Chondrocyte (in vitro differentiated cells): ENCODE data around the gene EXOSC1. TPM values are rescaled to one million over a fixed set of nuclear protein-coding genes. Genes with fewer than 3 reads are reported as not detected.

ENCODE experiments used
- DNase-seq: peaks from one replicate; pipeline ENCODE4 v3.0.0; 2021; ENCODE audit warnings: mixed read lengths, low spot score
- H3K27ac Mint-ChIP-seq: one replicate; pipeline ENCODE4 v1.8.0; 2021; ENCODE audit warnings: mild to moderate bottlenecking, moderate library complexity, mixed read lengths; ENCODE audit not compliant: unreplicated experiment
- H3K27me3 Mint-ChIP-seq: 2 replicates; pipeline ENCODE4 v1.8.0; 2021; ENCODE audit warnings: low read depth, mixed read lengths
- H3K36me3 Mint-ChIP-seq: 2 replicates; pipeline ENCODE4 v1.8.0; 2021; ENCODE audit warnings: low read depth, mixed read lengths
- H3K4me1 Mint-ChIP-seq: 2 replicates; pipeline ENCODE4 v1.8.0; 2021; ENCODE audit warnings: low read depth, mild to moderate bottlenecking, mixed read lengths
- H3K4me3 Mint-ChIP-seq: one replicate; pipeline ENCODE4 v1.8.0; 2021; ENCODE audit warnings: mild to moderate bottlenecking, moderate library complexity, mixed read lengths; ENCODE audit not compliant: unreplicated experiment
- H3K9me3 Mint-ChIP-seq: 2 replicates; pipeline ENCODE4 v1.8.0; 2021; ENCODE audit warnings: low read depth, mixed read lengths
- total RNA-seq: library from RNA; stranded (reverse); gene quantifications from 3 replicates; pipeline ENCODE4 v1.2.1, GENCODE V29; 2021
- TF ChIP-seq, protein P1 (sequence below): fragments of 200-600 bp; sonication (generic); IDR thresholded peaks from 2 replicates; pipeline ENCODE4 v1.5.0; 2021; ENCODE audit warnings: antibody characterized with exemption, mild to moderate bottlenecking, moderate library complexity

The EXOSC1 gene
- total RNA-seq, 1 donor from 2014 or later: 28.7 TPM

DNA sequence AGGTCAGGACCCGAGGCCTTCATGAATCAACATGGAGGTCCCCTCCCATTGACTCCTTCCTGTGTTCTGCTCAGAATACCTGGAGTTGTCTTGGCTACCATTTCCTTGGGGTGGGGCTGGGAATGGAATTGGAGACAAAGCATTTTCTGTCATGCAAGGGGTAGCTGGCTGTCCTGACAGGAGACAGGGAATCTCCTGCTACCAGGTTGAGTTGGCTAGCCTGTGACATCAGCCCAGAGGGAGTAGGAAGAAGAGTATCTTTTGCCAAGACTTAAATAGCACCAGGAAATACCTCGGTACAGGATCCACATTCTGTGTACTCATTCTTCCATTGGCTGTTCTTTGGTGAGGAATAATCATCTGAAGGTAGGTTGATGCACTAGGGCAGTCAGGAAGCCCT, 5.0 kb upstream of the EXOSC1 start:
- DNase-seq: no peak
- no peaks in the 10 kb centered on the region for H3K9me3 Mint-ChIP-seq
- peak overlapping the region; percentile 49 for H3K27ac Mint-ChIP-seq
- H3K36me3 Mint-ChIP-seq: peaks cover 23% of the 10 kb centered on the region
- peaks cover 69% of the 10 kb centered on the region for H3K4me1 Mint-ChIP-seq
- H3K4me3 Mint-ChIP-seq: no peak overlapping the region
- H3K27me3 Mint-ChIP-seq: no peaks in the 10 kb centered on the region
- TF ChIP-seq, protein P1, sequence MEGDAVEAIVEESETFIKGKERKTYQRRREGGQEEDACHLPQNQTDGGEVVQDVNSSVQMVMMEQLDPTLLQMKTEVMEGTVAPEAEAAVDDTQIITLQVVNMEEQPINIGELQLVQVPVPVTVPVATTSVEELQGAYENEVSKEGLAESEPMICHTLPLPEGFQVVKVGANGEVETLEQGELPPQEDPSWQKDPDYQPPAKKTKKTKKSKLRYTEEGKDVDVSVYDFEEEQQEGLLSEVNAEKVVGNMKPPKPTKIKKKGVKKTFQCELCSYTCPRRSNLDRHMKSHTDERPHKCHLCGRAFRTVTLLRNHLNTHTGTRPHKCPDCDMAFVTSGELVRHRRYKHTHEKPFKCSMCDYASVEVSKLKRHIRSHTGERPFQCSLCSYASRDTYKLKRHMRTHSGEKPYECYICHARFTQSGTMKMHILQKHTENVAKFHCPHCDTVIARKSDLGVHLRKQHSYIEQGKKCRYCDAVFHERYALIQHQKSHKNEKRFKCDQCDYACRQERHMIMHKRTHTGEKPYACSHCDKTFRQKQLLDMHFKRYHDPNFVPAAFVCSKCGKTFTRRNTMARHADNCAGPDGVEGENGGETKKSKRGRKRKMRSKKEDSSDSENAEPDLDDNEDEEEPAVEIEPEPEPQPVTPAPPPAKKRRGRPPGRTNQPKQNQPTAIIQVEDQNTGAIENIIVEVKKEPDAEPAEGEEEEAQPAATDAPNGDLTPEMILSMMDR: no peak

DNA sequence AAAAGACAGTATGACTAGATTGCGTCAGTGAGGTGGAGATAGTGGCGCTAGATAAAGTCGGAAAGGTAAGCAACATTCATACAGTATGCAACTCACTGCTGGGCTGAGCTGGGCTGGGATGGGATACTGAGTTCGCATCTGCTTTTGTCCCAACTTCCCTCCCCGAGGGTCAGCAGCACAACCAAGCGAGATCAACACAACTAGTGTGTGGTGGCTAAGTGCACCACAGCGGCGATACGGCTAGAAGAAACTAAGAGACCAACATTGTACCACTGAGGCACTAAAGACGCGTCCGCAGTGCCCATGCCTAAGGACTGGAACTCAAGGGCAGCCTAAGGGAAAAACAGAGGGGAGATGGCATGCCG, 467 bp downstream of the EXOSC1 start:
- Mint-ChIP-seq H3K27ac (peak overlapping the region; percentile 91), H3K4me3 (peak overlapping the region; percentile 98), H3K27me3 (no peaks in the 10 kb centered on the region), H3K36me3 (peaks cover 5% of the 10 kb centered on the region), H3K4me1 (peaks cover 46% of the 10 kb centered on the region), H3K9me3 (no peaks in the 10 kb centered on the region)
- DNase-seq: no peak
- TF ChIP-seq, protein P1: no peak

DNA sequence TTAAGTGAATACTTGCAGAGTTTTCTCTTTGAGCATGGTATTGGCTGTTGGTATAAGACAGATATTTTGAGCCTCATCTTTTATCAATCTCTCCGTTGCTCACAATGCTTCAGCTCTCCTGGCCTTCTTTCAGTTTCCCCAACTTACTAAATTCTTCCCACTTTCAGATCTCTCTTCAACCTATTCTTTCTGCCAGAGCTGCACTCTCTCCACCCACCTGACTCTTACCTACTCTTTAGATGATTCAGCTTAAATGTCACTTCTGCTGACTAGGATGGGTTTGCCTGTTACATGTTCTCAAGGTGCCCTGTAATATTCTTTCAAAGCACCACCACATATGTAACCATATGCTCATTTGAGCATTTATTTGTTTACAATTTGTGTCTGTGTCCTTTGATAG, 1.6 kb downstream of the EXOSC1 start:
- no peaks in the 10 kb centered on the region for H3K9me3 Mint-ChIP-seq
- no peak overlapping the region for H3K27ac Mint-ChIP-seq
- H3K4me3 Mint-ChIP-seq: no peak overlapping the region
- TF ChIP-seq, protein P1: no peak
- no peaks in the 10 kb centered on the region for H3K27me3 Mint-ChIP-seq
- peaks cover 43% of the 10 kb centered on the region for H3K4me1 Mint-ChIP-seq
- DNase-seq: no peak
- H3K36me3 Mint-ChIP-seq: peaks cover 8% of the 10 kb centered on the region

DNA sequence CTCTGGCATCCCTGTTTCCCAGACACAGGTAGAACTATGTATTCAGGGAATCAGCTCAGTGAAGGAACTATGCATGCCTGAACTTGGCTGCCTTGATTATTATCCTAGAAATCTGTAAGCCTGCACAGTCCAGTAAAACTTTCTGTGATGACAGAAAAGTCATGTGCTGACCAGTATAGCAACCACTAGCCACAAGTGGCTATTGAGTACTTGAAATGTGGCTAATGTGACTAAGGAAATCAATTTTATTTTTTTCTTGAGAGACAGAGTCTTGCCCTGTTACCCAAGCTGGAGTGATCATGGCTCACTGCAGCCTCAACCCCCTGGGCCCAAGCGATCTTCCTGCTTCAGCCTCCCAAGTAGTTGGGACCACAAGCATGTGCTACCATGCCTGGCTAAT, 3.5 kb downstream of the EXOSC1 start:
- H3K36me3 Mint-ChIP-seq: peaks cover 8% of the 10 kb centered on the region
- TF ChIP-seq, protein P1: no peak
- no peak for DNase-seq
- H3K9me3 Mint-ChIP-seq: no peaks in the 10 kb centered on the region
- no peak overlapping the region for H3K27ac Mint-ChIP-seq
- H3K4me1 Mint-ChIP-seq: peaks cover 25% of the 10 kb centered on the region
- H3K27me3 Mint-ChIP-seq: no peaks in the 10 kb centered on the region
- no peak overlapping the region for H3K4me3 Mint-ChIP-seq

DNA sequence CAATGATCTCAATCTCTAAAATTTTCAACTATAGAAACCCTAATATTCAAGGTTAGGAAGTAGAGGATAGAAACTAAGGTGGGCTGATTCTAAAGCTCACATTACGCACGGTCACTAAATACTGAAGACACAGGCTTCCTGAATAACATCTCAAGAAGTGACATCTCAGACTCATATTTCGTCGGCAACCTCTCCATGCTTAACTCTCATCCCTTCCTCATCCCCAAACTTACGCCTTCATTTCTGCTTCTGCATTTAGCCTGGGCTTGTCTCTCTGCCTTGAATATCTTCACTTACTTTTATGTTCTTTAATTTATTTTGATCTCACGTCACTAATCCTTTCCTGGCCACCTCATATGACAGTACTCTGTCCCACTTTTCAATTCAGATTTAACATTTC, 10.6 kb downstream of the EXOSC1 start:
- H3K27ac Mint-ChIP-seq: no peak overlapping the region

More for the DNA sequence above, 10.6 kb downstream of the EXOSC1 start:
- Mint-ChIP-seq H3K9me3 (no peaks in the 10 kb centered on the region), H3K27me3 (no peaks in the 10 kb centered on the region), H3K36me3 (peaks cover 21% of the 10 kb centered on the region), H3K4me3 (no peak overlapping the region), H3K4me1 (no peaks in the 10 kb centered on the region)
- TF ChIP-seq, protein P1: no peak
- DNase-seq: no peak
